Neural progenitor cell (in vitro differentiated cells): Measurements from ENCODE around the gene PAPOLB. TPM values are rescaled to one million over a fixed set of nuclear protein-coding genes. Genes with fewer than 3 reads are reported as not detected.
A peak's percentile ranks its signal among the peaks of the same experiment; 100 is the strongest.

Experiments
- DNase-seq: peaks from one replicate; pipeline ENCODE4 v3.0.0-alpha.2; 2016; ENCODE audit warnings: low spot score
- H2AFZ ChIP-seq: fragments of 200-600 bp; sonication (generic); replicated peaks from 2 replicates; pipeline ENCODE4 v1.6.1; 2016; ENCODE audit warnings: antibody characterized with exemption
- H3F3A ChIP-seq: fragments of 200-600 bp; sonication (generic); 2 replicates; pipeline ENCODE4 v1.6.1; 2016; ENCODE audit warnings: antibody characterized with exemption, low read depth
- H3K27ac ChIP-seq: fragments of 200-600 bp; sonication (generic); 2 replicates; pipeline ENCODE4 v1.5.1; 2016; ENCODE audit warnings: mild to moderate bottlenecking
- H3K27me3 ChIP-seq: fragments of 200-600 bp; sonication (generic); 2 replicates; pipeline ENCODE4 v1.6.1; 2016; ENCODE audit warnings: mild to moderate bottlenecking, moderate library complexity
- H3K36me3 ChIP-seq: fragments of 200-600 bp; sonication (generic); 2 replicates; pipeline ENCODE4 v1.5.1; 2016
- H3K4me1 ChIP-seq: fragments of 200-600 bp; sonication (generic); 2 replicates; pipeline ENCODE4 v1.6.1; 2016; ENCODE audit warnings: mixed run types
- H3K4me2 ChIP-seq: fragments of 200-600 bp; sonication (generic); 2 replicates; pipeline ENCODE4 v1.6.1; 2016
- H3K4me3 ChIP-seq: fragments of 200-600 bp; sonication (generic); 2 replicates; pipeline ENCODE4 v1.5.1; 2016
- H3K79me2 ChIP-seq: fragments of 200-600 bp; sonication (generic); 2 replicates; pipeline ENCODE4 v1.6.1; 2016; ENCODE audit warnings: low read depth
- H3K9ac ChIP-seq: fragments of 200-600 bp; sonication (generic); 2 replicates; pipeline ENCODE4 v1.6.1; 2016
- H3K9me3 ChIP-seq: fragments of 200-600 bp; sonication (generic); 2 replicates; pipeline ENCODE4 v1.5.1; 2016; ENCODE audit warnings: low read depth
- H4K20me1 ChIP-seq: fragments of 200-600 bp; sonication (generic); 2 replicates; pipeline ENCODE4 v1.6.1; 2016; ENCODE audit warnings: low read depth
- H3K27ac Mint-ChIP-seq: 3 replicates; pipeline ENCODE4 v1.8.0; 2021; ENCODE audit warnings: mixed read lengths
- H3K27me3 Mint-ChIP-seq: 2 replicates; pipeline ENCODE4 v1.8.0; 2022; ENCODE audit warnings: low read depth, mild to moderate bottlenecking, inconsistent platforms, moderate library complexity, mixed read lengths; ENCODE audit not compliant: insufficient read depth
- H3K36me3 Mint-ChIP-seq: 3 replicates; pipeline ENCODE4 v1.8.0; 2021; ENCODE audit warnings: mixed read lengths
- H3K4me1 Mint-ChIP-seq: 3 replicates; pipeline ENCODE4 v1.8.0; 2021; ENCODE audit warnings: mixed read lengths
- H3K4me3 Mint-ChIP-seq: 3 replicates; pipeline ENCODE4 v1.8.0; 2021; ENCODE audit warnings: mild to moderate bottlenecking, moderate library complexity, mixed read lengths
- H3K9me3 Mint-ChIP-seq: 3 replicates; pipeline ENCODE4 v1.8.0; 2020; ENCODE audit warnings: mixed read lengths
- CTCF ChIP-seq: fragments of 200-600 bp; sonication (generic); IDR thresholded peaks from 2 replicates; pipeline ENCODE4 v1.5.1; 2017; ENCODE audit warnings: antibody characterized with exemption, mild to moderate bottlenecking
- EZH2 ChIP-seq: fragments of 200-600 bp; sonication (generic); IDR thresholded peaks from 2 replicates; pipeline ENCODE4 v1.6.1; 2017; ENCODE audit warnings: antibody characterized with exemption, mild to moderate bottlenecking, moderate library complexity
- EZH2phosphoT487 ChIP-seq: fragments of 200-600 bp; sonication (generic); IDR thresholded peaks from 2 replicates; pipeline ENCODE4 v1.6.1; 2017; ENCODE audit warnings: antibody characterized with exemption
- total RNA-seq: library from RNA; depleted of rRNA; stranded (reverse); fragments of >200 nt; gene quantifications from 2 replicates; pipeline ENCODE4 v1.2.3, GENCODE V29; 2015; ENCODE audit warnings: low replicate concordance

PAPOLB gene
- total RNA-seq, 1 donor from 2014 or later, result not detected

DNA sequence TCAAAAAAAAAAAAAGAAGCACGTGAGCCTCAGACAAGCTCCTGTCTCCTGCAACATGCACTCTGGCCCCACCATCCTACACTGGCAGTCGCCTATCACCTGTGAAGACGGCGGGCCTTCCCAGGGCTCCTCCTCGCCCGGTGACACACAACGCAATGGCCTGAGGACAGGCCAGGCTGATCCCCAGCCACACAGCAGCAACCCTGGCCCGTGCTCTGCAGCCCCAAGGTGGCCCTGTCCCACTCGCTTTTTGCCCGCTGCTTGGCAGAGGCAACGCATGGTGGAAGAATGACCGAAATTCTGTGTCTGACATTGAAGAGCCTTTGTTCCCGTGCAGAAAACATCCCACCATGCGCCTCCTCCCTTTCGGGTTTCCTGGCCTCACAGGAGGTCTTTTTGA is 13.6 kb upstream of the PAPOLB start:
- Mint-ChIP-seq H3K4me3 (no peak overlapping the region), H3K27me3 (peaks cover 10% of the 10 kb centered on the region), H3K36me3 (peaks cover 19% of the 10 kb centered on the region), H3K27ac (no peak overlapping the region), H3K4me1 (peaks cover 25% of the 10 kb centered on the region), H3K9me3 (no peaks in the 10 kb centered on the region)
- Histone ChIP-seq H3K27me3 (no peaks in the 10 kb centered on the region), H3K4me2 (no peak overlapping the region), H2AFZ (no peak overlapping the region), H3K4me3 (no peak overlapping the region), H4K20me1 (no peaks in the 10 kb centered on the region), H3K79me2 (no peaks in the 10 kb centered on the region), H3K27ac (no peak overlapping the region), H3K36me3 (no peaks in the 10 kb centered on the region), H3K4me1 (no peaks in the 10 kb centered on the region), H3K9ac (no peak overlapping the region), H3K9me3 (no peaks in the 10 kb centered on the region), H3F3A (no peaks in the 10 kb centered on the region)
- TF ChIP-seq CTCF (no peak), EZH2phosphoT487 (no peak), EZH2 (no peak)
- no peak for DNase-seq

GRCh38 chr7:4873071-4873944 is 11.5 kb upstream of the PAPOLB start:
- H3K36me3 ChIP-seq, result no peaks in the 10 kb centered on the region
- no peak for TF ChIP-seq CTCF
- TF ChIP-seq EZH2phosphoT487, result no peak
- TF ChIP-seq EZH2, result no peak
- Mint-ChIP-seq H3K9me3 (peaks cover 9% of the 10 kb centered on the region), H3K27me3 (peaks cover 16% of the 10 kb centered on the region), H3K4me3 (no peak overlapping the region), H3K36me3 (peaks cover 30% of the 10 kb centered on the region), H3K4me1 (peaks cover 6% of the 10 kb centered on the region), H3K27ac (peak overlapping the region; percentile 79)
- H3F3A ChIP-seq, result no peaks in the 10 kb centered on the region
- no peak overlapping the region for H3K4me3 ChIP-seq
- no peak overlapping the region for H2AFZ ChIP-seq
- DNase-seq, result no peak
- no peak overlapping the region for H3K4me2 ChIP-seq
- H4K20me1 ChIP-seq, result no peaks in the 10 kb centered on the region
- H3K4me1 ChIP-seq, result no peaks in the 10 kb centered on the region
- H3K27me3 ChIP-seq, result no peaks in the 10 kb centered on the region
- no peak overlapping the region for H3K27ac ChIP-seq
- H3K9ac ChIP-seq, result no peak overlapping the region
- no peaks in the 10 kb centered on the region for H3K9me3 ChIP-seq
- H3K79me2 ChIP-seq, result no peaks in the 10 kb centered on the region

GRCh38 chr7:4871930-4872675 is 10.3 kb upstream of the PAPOLB start:
- no peak for DNase-seq
- Mint-ChIP-seq H3K27ac (peak overlapping the region; percentile 39), H3K4me1 (peaks cover 5% of the 10 kb centered on the region), H3K36me3 (peaks cover 31% of the 10 kb centered on the region), H3K4me3 (no peak overlapping the region), H3K27me3 (peaks cover 13% of the 10 kb centered on the region), H3K9me3 (peaks cover 15% of the 10 kb centered on the region)
- Histone ChIP-seq H3K4me2 (no peak overlapping the region), H3K79me2 (no peaks in the 10 kb centered on the region), H3K9me3 (no peaks in the 10 kb centered on the region), H2AFZ (no peak overlapping the region), H3K27me3 (no peaks in the 10 kb centered on the region), H3K4me1 (no peaks in the 10 kb centered on the region), H3K9ac (no peak overlapping the region), H4K20me1 (no peaks in the 10 kb centered on the region), H3F3A (no peaks in the 10 kb centered on the region), H3K4me3 (no peak overlapping the region), H3K27ac (no peak overlapping the region), H3K36me3 (no peaks in the 10 kb centered on the region)
- TF ChIP-seq EZH2, result no peak
- no peak for TF ChIP-seq CTCF
- TF ChIP-seq EZH2phosphoT487, result no peak
